HepG2 (cell line): Measurements from ENCODE around the gene SAXO1. TPM values are rescaled to one million over a fixed set of nuclear protein-coding genes. Genes with fewer than 3 reads are reported as not detected.

Experiments used
- ATAC-seq: fragments of 200-7000 bp; cut with Tn5 transposase; 3 replicates; pipeline ENCODE4 v1.9.1; 2020; ENCODE audit warnings: mild to moderate bottlenecking, moderate library complexity
- BruUV-seq: library from RNA; stranded (reverse); fragments of 400-500 nt; replicated peaks from 2 replicates; lab custom pipeline; 2021; lab: Mats Ljungman, UMichigan
- CTCF ChIA-PET: fragments of 300-600 bp; formaldehyde crosslinking; extraction: SDS; loops from one replicate; lab custom pipeline; 2021; ENCODE audit warnings: low total read pairs, inconsistent platforms, low intra/inter-chr PET ratio; lab: Yijun Ruan, JAX
- POLR2A ChIA-PET: fragments of 350-600 bp; sonication (Branson Sonifier 250); formaldehyde crosslinking; loops from one replicate; lab custom pipeline; 2020; ENCODE audit warnings: antibody characterized with exemption, inconsistent platforms; lab: Yijun Ruan, JAX
- DNase-seq: peaks from one replicate; pipeline ENCODE4 v3.0.0-alpha.2; 2015; ENCODE audit warnings: low spot score
- FAIRE-seq: peaks from 3 replicates; lab custom pipeline; 2011; peaks lifted over from hg19 to GRCh38; lab: Jason Lieb, UNC
- H2AFZ ChIP-seq: one replicate; pipeline ENCODE4 v1.6.1; 2011; ENCODE audit warnings: low read length, inconsistent platforms
- H3K27ac ChIP-seq: fragments of 300-600 bp; 3 replicates; pipeline ENCODE4 v1.8.0; 2011; ENCODE audit warnings: mixed run types, mild to moderate bottlenecking, mixed read lengths, low read length, inconsistent platforms; ENCODE audit not compliant: insufficient read depth; ENCODE audit errors: extremely low read length
- H3K27me3 ChIP-seq, 2 experiments: fragments of 200-600 bp in 1 of 2; 2 replicates in 1 of 2; 3 replicates in 1 of 2; pipeline versions ENCODE4 v1.6.0 to v1.8.0; 2011; ENCODE audit warnings: low read length in 2 of 2, mild to moderate bottlenecking in 2 of 2, moderate library complexity in 2 of 2, inconsistent platforms in 1 of 2; ENCODE audit not compliant: insufficient read depth in 2 of 2, control insufficient read depth in 1 of 2
- H3K36me3 ChIP-seq, 2 experiments: fragments of 200-600 bp in 1 of 2; replicated peaks in 1 of 2; 2 replicates in 1 of 2; 3 replicates in 1 of 2; pipeline versions ENCODE4 v1.5.1 to v1.8.0; 2011; ENCODE audit warnings: low read length in 2 of 2, inconsistent platforms in 1 of 2; ENCODE audit not compliant: insufficient read depth in 2 of 2, control insufficient read depth in 1 of 2
- H3K4me1 ChIP-seq: 2 replicates; pipeline ENCODE4 v1.5.1; 2012; ENCODE audit warnings: low read length, inconsistent platforms; ENCODE audit not compliant: insufficient read depth
- H3K4me2 ChIP-seq: 2 replicates; pipeline ENCODE4 v1.6.0; 2011; ENCODE audit warnings: low read depth, low read length, inconsistent platforms
- H3K4me3 ChIP-seq, 3 experiments: fragments of 200-600 bp in 1 of 3; sonication (generic), shearing (Covaris generic) in 1 of 3; replicated peaks in 1 of 3; 2 replicates each; pipeline ENCODE4 v1.5.1; 2011 to 2016; ENCODE audit warnings: low read length in 3 of 3, inconsistent platforms in 2 of 3, low read depth in 2 of 3, mild to moderate bottlenecking in 2 of 3, control low read depth in 1 of 3, mixed read lengths in 1 of 3; ENCODE audit not compliant: insufficient read depth in 1 of 3
- H3K79me2 ChIP-seq: one replicate; pipeline ENCODE4 v1.6.1; 2011; ENCODE audit warnings: low read length, inconsistent platforms; ENCODE audit not compliant: insufficient read depth
- H3K9ac ChIP-seq: 2 replicates; pipeline ENCODE4 v1.6.0; 2011; ENCODE audit warnings: mild to moderate bottlenecking, low read depth, low read length, inconsistent platforms; ENCODE audit not compliant: insufficient read depth
- H3K9me3 ChIP-seq: 2 replicates; pipeline ENCODE4 v1.5.1; 2012; ENCODE audit warnings: mild to moderate bottlenecking, low read length
- H4K20me1 ChIP-seq: 2 replicates; pipeline ENCODE4 v1.6.0; 2011; ENCODE audit warnings: inconsistent platforms, mild to moderate bottlenecking, low read length, moderate library complexity; ENCODE audit not compliant: insufficient read depth
- GABPB1 ChIP-seq: IDR thresholded peaks from 2 replicates; pipeline ENCODE4 v1.6.1; 2016; ENCODE audit warnings: mild to moderate bottlenecking, missing genetic modification reagents, moderate library complexity, missing compliant biosample characterization
- GLMP ChIP-seq: sonication (generic); formaldehyde crosslinking; IDR thresholded peaks from 2 replicates; pipeline ENCODE4 v1.9.0; 2021; ENCODE audit warnings: missing genetic modification reagents, mild to moderate bottlenecking, borderline replicate concordance
- MXD1 ChIP-seq: sonication (generic); formaldehyde crosslinking; IDR thresholded peaks from 2 replicates; pipeline ENCODE4 v1.4.0; 2020; ENCODE audit warnings: mild to moderate bottlenecking, missing genetic modification reagents
- NFRKB ChIP-seq: fragments of 450-650 bp; IDR thresholded peaks from 2 replicates; pipeline ENCODE4 v1.6.1; 2017
- WGBS: methylation state at CpG from one replicate; pipeline ENCODE4 v1.1.6; 2017; ENCODE audit warnings: low lambda C conversion rate; 5-methylcytosine and 5-hydroxymethylcytosine counted together
- in situ Hi-C: cut with HindIII; loops from 2 replicates; pipeline ENCODE4 v1.10.0; 2017; ENCODE audit warnings: low pct_unique_long_range_greater_than_20kb; ENCODE audit not compliant: extremely low pct_ligation_motif_present
- intact Hi-C: fragments of 100-400 bp; cut with micrococcal nuclease; formaldehyde crosslinking; loops from one replicate; pipeline ENCODE4 v1.10.0; 2022; ENCODE audit not compliant: unreplicated experiment
- polyA plus RNA-seq, 8 experiments: library from polyadenylated mRNA; depleted of rRNA in 3 of 8; stranded (reverse) in 7 of 8; unstranded in 1 of 8; fragments of >200 nt; fragmentation: Illumina TruSeq in 4 of 8; extraction: Trizol in 4 of 8; gene quantifications; 2 replicates each; pipeline versions ENCODE4 v1.2.1 to v1.2.3, GENCODE V29; 2011 to 2016; ENCODE audit warnings: low read depth in 4 of 8, missing spikeins in 1 of 8, mixed read lengths in 1 of 8; ENCODE audit not compliant: insufficient read depth in 1 of 8
- total RNA-seq, 5 experiments: library from RNA; depleted of rRNA; stranded (reverse); fragments of >200 nt; fragmentation: Illumina TruSeq; extraction: Trizol; gene quantifications; 2 replicates each; pipeline ENCODE4 v1.2.3, GENCODE V29; 2016; ENCODE audit warnings: low read depth in 1 of 5
- TF ChIP-seq, protein P1 (sequence below): IDR thresholded peaks from 2 replicates; pipeline ENCODE4 v1.6.1; 2016; ENCODE audit warnings: mild to moderate bottlenecking

Gene SAXO1
- total and polyA plus RNA-seq, 2 of the 13 experiments (the other 11 are each of a cell fraction or from before 2014, with no cell fraction given), result not detected

DNA sequence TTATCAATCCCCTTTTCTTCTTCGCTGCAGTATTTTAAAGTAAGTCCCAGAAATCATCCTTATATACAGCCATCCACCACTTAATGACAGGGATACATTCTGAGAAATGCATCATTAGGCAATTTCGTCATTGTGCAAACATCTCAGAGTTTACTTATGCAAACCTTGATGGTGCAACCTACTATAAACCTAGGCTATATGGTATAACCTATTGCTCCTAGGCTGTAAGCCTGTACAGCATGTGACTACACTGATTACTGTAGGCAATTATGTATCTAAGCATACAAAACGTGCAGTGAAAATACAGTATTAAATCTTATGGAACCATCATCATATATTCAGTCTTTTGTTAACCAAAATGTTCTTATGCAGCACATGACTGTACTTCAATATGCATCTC is 36.8 kb downstream of the SAXO1 start:
- intact Hi-C loops, result no loop called here
- POLR2A ChIA-PET, result no interaction called here
- Histone ChIP-seq H4K20me1 (no peaks in the 10 kb centered on the region), H3K4me3 (no peak overlapping the region), H3K9me3 (no peaks in the 10 kb centered on the region; the same call in 1 of the 2 replicates)
- no TSS peak for BruUV-seq
- ATAC-seq, result no peak
- DNase-seq, result no peak
- TF ChIP-seq MXD1 (CRISPR knock-in tag) (no peak), NFRKB (no peak), GLMP (CRISPR knock-in tag) (no peak), GABPB1 (CRISPR knock-in tag) (no peak)
- TF ChIP-seq, protein P1, sequence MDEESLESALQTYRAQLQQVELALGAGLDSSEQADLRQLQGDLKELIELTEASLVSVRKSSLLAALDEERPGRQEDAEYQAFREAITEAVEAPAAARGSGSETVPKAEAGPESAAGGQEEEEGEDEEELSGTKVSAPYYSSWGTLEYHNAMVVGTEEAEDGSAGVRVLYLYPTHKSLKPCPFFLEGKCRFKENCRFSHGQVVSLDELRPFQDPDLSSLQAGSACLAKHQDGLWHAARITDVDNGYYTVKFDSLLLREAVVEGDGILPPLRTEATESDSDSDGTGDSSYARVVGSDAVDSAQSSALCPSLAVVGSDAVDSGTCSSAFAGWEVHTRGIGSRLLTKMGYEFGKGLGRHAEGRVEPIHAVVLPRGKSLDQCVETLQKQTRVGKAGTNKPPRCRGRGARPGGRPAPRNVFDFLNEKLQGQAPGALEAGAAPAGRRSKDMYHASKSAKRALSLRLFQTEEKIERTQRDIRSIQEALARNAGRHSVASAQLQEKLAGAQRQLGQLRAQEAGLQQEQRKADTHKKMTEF (CRISPR knock-in tag), result no peak
- TF ChIP-seq, all 625 proteins: peak for 0
- in situ Hi-C loops, result no loop called here
- no peak overlapping the region for H3K4me2 ChIP-seq
- H3K27me3 ChIP-seq, result peaks cover 0 to 1% of the 10 kb centered on the region in 2 experiments; a peak in 1 of 5 replicates
- no peak overlapping the region for H3K27ac ChIP-seq
- no peaks in the 10 kb centered on the region for H3K79me2 ChIP-seq
- 26% methylated on average over 3 of the region's 3 CpGs for WGBS
- H2AFZ ChIP-seq, result no peak overlapping the region
- no peaks in the 10 kb centered on the region for H3K36me3 ChIP-seq
- H3K9ac ChIP-seq, result no peak overlapping the region
- H3K4me1 ChIP-seq, result no peaks in the 10 kb centered on the region
- CTCF ChIA-PET, result no interaction called here
- FAIRE-seq, result no peak
